ENCODE data around the gene CXCR2.

Gene CXCR2

GRCh38 chr2:218186355-218186766 lies 60.5 kb downstream of the CXCR2 start:
- peak; percentile 30 for DNase-seq
